Measurements from ENCODE around the gene AOAH.
"Not testable (repeated sequence)": the region's sequence is repeated elsewhere in the genome, so short reads cannot be mapped to it uniquely, and the experiment has no call there.

Gene AOAH

DNA sequence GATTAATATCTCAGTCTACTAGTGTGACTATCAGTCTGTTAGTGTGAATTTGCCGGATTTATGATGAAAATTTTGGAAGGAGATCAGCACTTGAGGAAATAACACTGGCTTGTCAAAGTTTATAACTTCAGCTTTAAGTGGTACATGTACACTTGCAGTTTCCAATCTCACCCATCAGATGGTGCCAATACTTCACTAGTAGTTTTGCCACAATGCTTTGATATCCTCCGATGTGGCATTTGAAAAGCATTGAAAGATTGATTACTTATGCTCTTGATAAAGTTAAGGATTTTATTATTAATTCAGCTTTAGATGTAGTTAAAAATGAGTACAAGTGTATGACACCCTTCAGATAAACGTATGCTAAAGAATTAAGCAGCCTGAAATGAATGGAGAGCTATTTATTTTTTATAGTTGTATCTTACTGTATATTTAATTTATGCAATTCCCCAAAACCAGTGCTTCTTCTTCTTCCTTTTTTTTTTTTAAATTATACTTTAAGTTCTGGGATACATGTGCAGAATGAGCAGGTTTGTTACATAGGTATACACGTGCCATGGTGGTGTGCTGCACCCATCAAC is 236.4 kb downstream of the AOAH start:
- Histone ChIP-seq H3K27ac (ENCODE audit: low read depth, low read length) (no peak overlapping the region), H3K36me3 (ENCODE audit: insufficient read depth, low read length) (no peaks in the 10 kb centered on the region), H3K9ac (ENCODE audit: low read length) (no peak overlapping the region), H3K4me1 (ENCODE audit: insufficient read depth, low read length) (no peaks in the 10 kb centered on the region), H3K27me3 (ENCODE audit: control insufficient read depth in 1 of 2, insufficient read depth in 2 of 2, low read length in 2 of 2) (no peaks in the 10 kb centered on the region), H3K9me3 (ENCODE audit: low read length) (no peaks in the 10 kb centered on the region), H3K4me3 (ENCODE audit: low read depth in 1 of 2, low read length in 2 of 2) (no peak overlapping the region)

DNA sequence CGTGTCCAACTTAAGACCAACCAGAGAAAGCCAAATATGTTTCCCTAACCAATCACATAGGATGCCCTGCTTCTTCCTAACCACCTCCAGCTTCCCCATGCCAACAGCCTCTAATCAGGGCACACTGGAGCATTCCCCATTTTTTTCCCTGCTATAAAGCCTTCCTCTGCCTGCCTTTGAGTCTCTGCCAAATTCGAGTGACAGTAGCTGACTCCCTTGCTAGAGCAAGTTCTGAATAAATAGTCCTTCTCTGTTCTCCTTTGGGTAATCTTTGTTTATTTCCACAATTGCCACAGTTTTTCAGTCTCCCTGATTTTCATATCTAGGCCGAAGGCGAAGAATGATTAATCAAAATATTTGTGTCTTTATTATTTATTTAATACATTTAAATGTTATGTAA is 238.0 kb downstream of the AOAH start:
- Histone ChIP-seq H3K27ac (ENCODE audit: low read depth, low read length) (no peak overlapping the region), H3K9me3 (ENCODE audit: low read length) (no peaks in the 10 kb centered on the region), H3K9ac (ENCODE audit: low read length) (no peak overlapping the region), H3K4me3 (ENCODE audit: low read depth in 1 of 2, low read length in 2 of 2) (no peak overlapping the region), H3K36me3 (ENCODE audit: insufficient read depth, low read length) (no peaks in the 10 kb centered on the region), H3K4me1 (ENCODE audit: insufficient read depth, low read length) (no peaks in the 10 kb centered on the region), H3K27me3 (ENCODE audit: control insufficient read depth in 1 of 2, insufficient read depth in 2 of 2, low read length in 2 of 2) (no peaks in the 10 kb centered on the region)

DNA sequence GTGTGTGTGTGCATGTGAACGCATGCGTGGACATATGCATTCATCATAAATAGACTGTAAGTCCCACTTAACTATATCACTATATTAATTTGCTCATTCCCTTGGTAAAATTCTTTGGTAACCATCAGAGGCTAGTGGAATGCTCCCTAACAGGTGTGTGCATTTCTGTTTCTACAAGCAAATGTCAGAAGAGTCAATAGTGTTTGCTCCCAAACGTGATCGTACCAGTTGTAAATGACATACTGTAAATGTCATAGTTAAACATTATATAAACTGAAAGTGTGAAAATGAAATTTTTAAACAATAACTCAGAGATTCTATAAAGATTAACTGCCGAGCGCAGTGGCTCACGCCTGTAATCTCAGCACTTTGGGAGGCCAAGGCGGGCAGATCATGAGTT is 240.0 kb downstream of the AOAH start:
- no peak overlapping the region for H3K4me3 ChIP-seq (ENCODE audit: low read depth in 1 of 2, low read length in 2 of 2)
- no peaks in the 10 kb centered on the region for H3K9me3 ChIP-seq (ENCODE audit: low read length)
- H3K36me3 ChIP-seq (ENCODE audit: insufficient read depth, low read length), result no peaks in the 10 kb centered on the region
- H3K27ac ChIP-seq (ENCODE audit: low read depth, low read length), result no peak overlapping the region
- no peaks in the 10 kb centered on the region for H3K27me3 ChIP-seq (ENCODE audit: control insufficient read depth in 1 of 2, insufficient read depth in 2 of 2, low read length in 2 of 2)
- H3K4me1 ChIP-seq (ENCODE audit: insufficient read depth, low read length), result no peaks in the 10 kb centered on the region
- H3K9ac ChIP-seq (ENCODE audit: low read length), result no peak overlapping the region

DNA sequence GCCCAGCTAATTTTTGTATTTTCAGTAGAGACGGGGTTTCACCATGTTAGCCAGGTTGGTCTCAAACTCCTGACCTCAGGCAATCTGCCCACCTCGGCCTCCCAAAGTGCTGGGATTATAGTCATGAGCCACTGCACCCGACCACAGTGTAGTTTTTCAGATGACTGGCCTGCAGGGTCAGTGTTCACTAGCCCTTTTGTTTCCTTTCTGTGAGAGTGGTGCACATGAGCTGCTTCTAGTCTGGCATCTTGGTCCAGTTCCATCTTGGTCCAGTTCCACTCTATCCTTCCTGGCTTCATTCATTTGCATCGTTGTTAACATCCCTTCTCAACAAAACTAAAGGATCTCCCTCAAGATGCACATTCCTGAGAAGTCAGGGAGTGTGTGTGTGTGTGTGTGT is 240.4 kb downstream of the AOAH start:
- H3K4me1 ChIP-seq (ENCODE audit: insufficient read depth, low read length); H3K36me3 ChIP-seq (ENCODE audit: insufficient read depth, low read length); H3K9ac ChIP-seq (ENCODE audit: low read length): not testable (repeated sequence)

DNA sequence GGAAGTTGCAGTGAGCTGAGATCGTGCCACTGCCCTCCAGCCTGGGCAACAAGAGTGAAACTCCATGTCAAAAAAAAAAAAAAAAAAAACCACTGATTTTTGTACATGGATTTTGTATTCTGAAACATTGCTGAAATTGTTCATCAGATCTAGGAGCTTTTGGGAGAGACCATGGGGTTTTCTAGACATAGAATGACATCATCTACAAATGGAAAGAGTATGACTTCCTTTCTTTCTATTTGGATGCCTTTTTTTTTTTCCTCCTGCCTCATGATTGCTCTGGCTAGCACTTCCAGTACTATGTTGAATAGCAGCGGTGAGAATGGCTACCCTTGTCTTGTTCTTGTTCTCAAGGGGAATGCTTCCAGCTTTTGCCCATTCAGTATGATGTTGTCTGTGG is 245.5 kb downstream of the AOAH start:
- Histone ChIP-seq H3K27ac (ENCODE audit: low read depth, low read length) (no peak overlapping the region), H3K4me3 (ENCODE audit: low read depth in 1 of 2, low read length in 2 of 2) (no peak overlapping the region), H3K27me3 (ENCODE audit: control insufficient read depth in 1 of 2, insufficient read depth in 2 of 2, low read length in 2 of 2) (no peaks in the 10 kb centered on the region), H3K36me3 (ENCODE audit: insufficient read depth, low read length) (no peaks in the 10 kb centered on the region), H3K9ac (ENCODE audit: low read length) (no peak overlapping the region), H3K9me3 (ENCODE audit: low read length) (no peaks in the 10 kb centered on the region), H3K4me1 (ENCODE audit: insufficient read depth, low read length) (no peaks in the 10 kb centered on the region)

More for the DNA sequence above, 240.4 kb downstream of the AOAH start:
- H3K4me3 ChIP-seq (ENCODE audit: low read depth in 1 of 2, low read length in 2 of 2); H3K9me3 ChIP-seq (ENCODE audit: low read length); H3K27ac ChIP-seq (ENCODE audit: low read depth, low read length); H3K27me3 ChIP-seq (ENCODE audit: control insufficient read depth in 1 of 2, insufficient read depth in 2 of 2, low read length in 2 of 2): not testable (repeated sequence)

DNA sequence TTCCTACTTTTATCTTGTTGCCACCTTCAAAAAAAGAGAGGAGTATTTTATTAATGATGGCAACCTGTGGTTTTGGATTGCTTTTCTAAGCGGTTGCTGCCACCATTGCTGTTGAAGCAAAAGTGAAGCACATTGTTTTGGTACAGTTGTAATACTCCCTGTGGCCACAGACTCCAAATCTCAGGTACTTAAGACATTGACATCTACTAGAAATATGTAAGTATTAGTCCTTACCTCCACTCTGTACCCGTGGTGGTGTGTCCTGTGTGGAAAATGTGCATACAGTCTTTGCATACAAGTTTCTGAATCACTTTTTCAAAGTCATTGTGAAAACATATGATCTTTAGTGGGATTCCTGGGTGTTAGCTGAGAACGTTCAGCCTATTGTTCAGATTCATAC is 248.9 kb downstream of the AOAH start:
- Histone ChIP-seq H3K27me3 (ENCODE audit: control insufficient read depth in 1 of 2, insufficient read depth in 2 of 2, low read length in 2 of 2) (no peaks in the 10 kb centered on the region), H3K4me3 (ENCODE audit: low read depth in 1 of 2, low read length in 2 of 2) (no peak overlapping the region), H3K9me3 (ENCODE audit: low read length) (no peaks in the 10 kb centered on the region)

DNA sequence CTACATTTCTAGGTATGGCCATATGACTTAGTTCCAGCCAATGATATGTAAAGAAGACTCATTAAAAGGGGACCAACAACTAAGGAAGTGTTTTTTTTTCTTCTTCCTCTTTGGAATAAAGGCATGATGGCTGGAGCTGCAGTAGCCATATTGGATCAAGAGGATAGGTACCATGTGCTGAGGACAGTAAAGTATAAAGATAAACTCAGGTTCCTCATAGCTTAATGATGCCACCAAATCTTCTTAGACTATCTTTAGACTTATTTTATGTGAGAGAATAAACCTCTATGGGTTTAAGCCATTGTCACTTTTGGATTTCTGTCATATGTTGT is 249.3 kb downstream of the AOAH start:
- Histone ChIP-seq H3K36me3 (ENCODE audit: insufficient read depth, low read length) (no peaks in the 10 kb centered on the region), H3K27me3 (ENCODE audit: control insufficient read depth in 1 of 2, insufficient read depth in 2 of 2, low read length in 2 of 2) (no peaks in the 10 kb centered on the region), H3K9ac (ENCODE audit: low read length) (no peak overlapping the region), H3K4me3 (ENCODE audit: low read depth in 1 of 2, low read length in 2 of 2) (no peak overlapping the region), H3K9me3 (ENCODE audit: low read length) (no peaks in the 10 kb centered on the region), H3K4me1 (ENCODE audit: insufficient read depth, low read length) (no peaks in the 10 kb centered on the region), H3K27ac (ENCODE audit: low read depth, low read length) (no peak overlapping the region)

More for the DNA sequence above, 248.9 kb downstream of the AOAH start:
- Histone ChIP-seq H3K36me3 (ENCODE audit: insufficient read depth, low read length) (no peaks in the 10 kb centered on the region), H3K9ac (ENCODE audit: low read length) (no peak overlapping the region), H3K27ac (ENCODE audit: low read depth, low read length) (no peak overlapping the region), H3K4me1 (ENCODE audit: insufficient read depth, low read length) (no peaks in the 10 kb centered on the region)

DNA sequence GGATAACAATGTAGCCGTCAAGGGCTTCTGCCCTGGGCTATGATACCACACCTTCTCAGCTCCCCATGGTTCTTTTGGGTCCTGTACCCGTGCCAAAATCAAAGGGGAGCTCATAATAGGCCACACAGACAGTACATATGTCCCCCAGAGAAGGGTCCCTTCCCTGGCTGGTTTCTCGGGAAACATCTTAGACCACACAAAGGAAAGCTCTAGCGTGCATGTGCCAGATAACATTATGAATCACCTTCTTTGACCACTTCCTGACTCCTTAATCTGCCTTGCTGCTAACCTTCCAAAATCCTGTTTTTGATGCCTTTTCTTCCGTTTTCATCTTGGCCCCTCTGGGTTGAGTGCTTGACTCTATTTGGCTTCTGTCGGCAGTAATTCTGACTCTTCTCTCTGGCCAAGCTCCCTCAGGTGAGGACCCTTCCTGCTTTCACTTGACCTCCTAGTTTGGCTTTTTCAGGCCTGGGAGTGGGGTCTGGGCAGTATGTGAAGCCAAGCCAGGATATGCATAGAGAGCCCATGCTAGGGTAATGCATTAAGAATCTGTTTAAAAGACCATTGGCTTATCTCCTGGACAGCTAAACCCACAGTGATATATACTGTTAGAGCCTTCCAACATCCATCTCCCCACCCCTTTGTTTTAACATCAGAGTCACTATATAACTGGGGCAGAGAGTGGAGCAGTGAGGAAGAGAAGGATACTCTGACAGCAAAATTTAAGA is 249.8 kb downstream of the AOAH start:
- H3K4me1 ChIP-seq (ENCODE audit: insufficient read depth, low read length), result no peaks in the 10 kb centered on the region
- H3K36me3 ChIP-seq (ENCODE audit: insufficient read depth, low read length), result no peaks in the 10 kb centered on the region
- H3K27me3 ChIP-seq (ENCODE audit: control insufficient read depth in 1 of 2, insufficient read depth in 2 of 2, low read length in 2 of 2), result no peaks in the 10 kb centered on the region
- H3K9me3 ChIP-seq (ENCODE audit: low read length), result no peaks in the 10 kb centered on the region
- H3K9ac ChIP-seq (ENCODE audit: low read length), result no peak overlapping the region
- H3K27ac ChIP-seq (ENCODE audit: low read depth, low read length), result no peak overlapping the region
- no peak overlapping the region for H3K4me3 ChIP-seq (ENCODE audit: low read depth in 1 of 2, low read length in 2 of 2)

DNA sequence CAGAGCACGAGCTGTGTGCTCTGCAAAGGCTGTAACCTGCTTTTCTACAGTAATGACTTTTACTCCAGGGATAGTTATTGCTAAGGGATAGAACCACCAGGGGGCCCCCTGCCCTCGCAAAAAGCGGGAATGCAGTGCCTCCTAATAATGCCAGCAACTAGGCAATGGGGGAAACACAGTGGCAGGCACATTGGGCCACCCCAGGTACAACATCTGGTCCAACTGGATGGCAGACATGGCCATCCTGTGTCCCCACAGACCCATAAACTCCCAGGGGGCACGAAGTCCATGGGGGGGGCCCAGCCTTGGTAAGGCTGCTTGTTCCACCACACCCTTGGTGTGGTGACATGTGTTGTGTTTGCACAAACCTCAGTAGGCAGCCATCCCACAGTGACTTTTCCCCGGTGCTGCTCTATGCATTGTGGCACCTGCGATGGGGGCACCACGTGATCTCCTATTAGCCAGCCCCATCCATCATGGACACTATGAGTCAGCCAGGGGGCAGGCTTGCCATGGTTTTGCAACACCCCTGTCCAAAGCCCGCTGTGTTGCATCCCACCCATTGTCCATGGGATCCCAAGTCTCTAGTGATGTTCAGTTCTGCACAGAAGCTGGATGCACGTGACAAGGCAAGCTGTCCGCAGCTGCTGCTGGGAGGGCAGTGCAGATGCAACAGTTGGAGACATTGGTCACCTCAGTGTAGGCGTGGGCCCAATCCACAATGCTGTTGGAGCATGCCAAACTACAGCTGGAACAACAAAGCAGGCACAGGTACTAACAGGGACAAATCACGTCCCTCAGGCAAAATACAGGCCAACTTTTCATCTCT is 250.6 kb downstream of the AOAH start:
- Histone ChIP-seq H3K36me3 (ENCODE audit: insufficient read depth, low read length) (no peaks in the 10 kb centered on the region), H3K4me3 (ENCODE audit: low read depth in 1 of 2, low read length in 2 of 2) (no peak overlapping the region), H3K9me3 (ENCODE audit: low read length) (no peaks in the 10 kb centered on the region), H3K27ac (ENCODE audit: low read depth, low read length) (no peak overlapping the region), H3K4me1 (ENCODE audit: insufficient read depth, low read length) (no peaks in the 10 kb centered on the region), H3K27me3 (ENCODE audit: control insufficient read depth in 1 of 2, insufficient read depth in 2 of 2, low read length in 2 of 2) (no peaks in the 10 kb centered on the region), H3K9ac (ENCODE audit: low read length) (no peak overlapping the region)

DNA sequence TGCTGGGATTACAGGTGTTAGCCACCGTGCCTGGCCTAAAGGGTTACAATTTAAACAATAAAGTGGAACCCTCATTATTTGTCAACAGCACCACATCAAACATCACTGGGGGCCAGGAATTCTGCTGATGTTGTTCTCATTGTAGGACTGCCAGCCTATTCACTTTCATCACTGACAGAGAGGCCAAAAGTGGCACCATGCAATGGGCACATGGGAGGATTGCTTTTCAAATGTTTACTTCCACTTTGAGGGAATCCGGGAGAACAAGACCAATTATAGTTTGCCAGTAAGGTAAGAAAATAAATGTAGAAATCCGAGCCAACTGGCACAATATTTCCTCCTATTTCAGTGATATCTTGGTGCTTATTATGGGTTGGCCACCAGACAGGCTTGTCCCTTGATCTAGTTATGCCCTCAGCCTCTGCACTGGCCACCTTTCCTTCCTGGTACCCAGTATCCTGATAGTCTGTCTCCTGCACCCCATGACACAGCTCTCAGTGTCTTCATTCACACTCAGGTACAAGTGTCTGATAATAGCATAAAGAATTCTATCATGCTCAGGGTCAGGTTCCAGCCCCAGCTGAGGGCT is 252.1 kb downstream of the AOAH start:
- Histone ChIP-seq H3K27ac (ENCODE audit: low read depth, low read length) (no peak overlapping the region), H3K36me3 (ENCODE audit: insufficient read depth, low read length) (no peaks in the 10 kb centered on the region), H3K9ac (ENCODE audit: low read length) (no peak overlapping the region), H3K4me3 (ENCODE audit: low read depth in 1 of 2, low read length in 2 of 2) (no peak overlapping the region), H3K4me1 (ENCODE audit: insufficient read depth, low read length) (no peaks in the 10 kb centered on the region), H3K9me3 (ENCODE audit: low read length) (no peaks in the 10 kb centered on the region), H3K27me3 (ENCODE audit: control insufficient read depth in 1 of 2, insufficient read depth in 2 of 2, low read length in 2 of 2) (no peaks in the 10 kb centered on the region)

DNA sequence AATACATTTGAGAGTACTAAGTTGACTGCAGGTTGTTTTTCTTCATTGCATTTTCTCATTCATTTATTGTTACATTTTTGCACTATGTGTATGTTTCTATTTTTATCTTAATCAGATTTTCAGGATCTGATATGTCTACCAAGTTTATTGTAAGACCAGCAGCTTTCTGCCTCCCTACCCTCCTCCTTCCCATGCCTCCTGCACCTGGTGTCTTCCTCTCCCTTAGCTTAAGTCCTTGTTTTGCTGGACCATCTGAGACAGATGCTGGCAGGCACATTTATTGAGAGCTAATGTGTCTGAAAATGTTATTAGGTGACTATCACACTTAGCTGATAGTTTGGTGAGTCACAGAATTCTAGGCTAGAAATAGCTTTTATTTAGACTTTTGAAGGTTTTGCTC is 255.1 kb downstream of the AOAH start:
- Histone ChIP-seq H3K27ac (ENCODE audit: low read depth, low read length) (no peak overlapping the region), H3K9me3 (ENCODE audit: low read length) (no peaks in the 10 kb centered on the region), H3K4me1 (ENCODE audit: insufficient read depth, low read length) (no peaks in the 10 kb centered on the region), H3K9ac (ENCODE audit: low read length) (no peak overlapping the region), H3K27me3 (ENCODE audit: control insufficient read depth in 1 of 2, insufficient read depth in 2 of 2, low read length in 2 of 2) (no peaks in the 10 kb centered on the region), H3K36me3 (ENCODE audit: insufficient read depth, low read length) (no peaks in the 10 kb centered on the region), H3K4me3 (ENCODE audit: low read depth in 1 of 2, low read length in 2 of 2) (no peak overlapping the region)
